A549 (cell line): ENCODE measurements around the gene TMEM106C.

Experiments
- CHD4 ChIP-seq: fragments of 200-600 bp; sonication (generic); IDR thresholded peaks from 2 replicates; pipeline ENCODE4 v1.6.1; 2016; ENCODE audit warnings: antibody characterized with exemption, mild to moderate bottlenecking, borderline replicate concordance
- CTCF ChIP-seq: fragments of >200 bp; sonication (Bioruptor Twin); formaldehyde crosslinking; IDR thresholded peaks from 3 replicates; pipeline ENCODE4 v1.5.1; 2016
- HDAC2 ChIP-seq: fragments of 200-600 bp; sonication (generic); IDR thresholded peaks from 2 replicates; pipeline ENCODE4 v1.6.1; 2016
- HOXB13 ChIP-seq: fragments of 250-450 bp; sonication (Bioruptor Pico); IDR thresholded peaks from 2 replicates; pipeline ENCODE4 v1.5.0; 2020; ENCODE audit warnings: low read depth, mild to moderate bottlenecking, moderate library complexity
- MYC ChIP-seq: IDR thresholded peaks from 2 replicates; pipeline ENCODE4 v1.6.1; 2012; ENCODE audit warnings: mild to moderate bottlenecking, inconsistent platforms, low read length, improper control_type of control experiment, borderline replicate concordance
- RAD21 ChIP-seq, 2 experiments: fragments of >200 bp in 1 of 2; sonication (Bioruptor Twin) in 1 of 2; formaldehyde crosslinking in 1 of 2; IDR thresholded peaks in 1 of 2; conservative IDR thresholded peaks in 1 of 2; 2 replicates in 1 of 2; 3 replicates in 1 of 2; pipeline ENCODE4 v1.6.1; 2012 to 2018; ENCODE audit warnings: inconsistent platforms in 1 of 2
- RFX5 ChIP-seq: fragments of 450-650 bp; IDR thresholded peaks from 2 replicates; pipeline ENCODE4 v1.7.1; 2014; ENCODE audit warnings: antibody characterized with exemption, mild to moderate bottlenecking, moderate library complexity
- SMC3 ChIP-seq: fragments of >200 bp; sonication (Bioruptor Twin); formaldehyde crosslinking; IDR thresholded peaks from 3 replicates; pipeline ENCODE4 v1.6.1; 2018; ENCODE audit warnings: inconsistent platforms

- TF ChIP-seq CHD4 (no peak), CTCF (no peak), RFX5 (no peak), SMC3 (no peak), HDAC2 (no peak), MYC (no peak), HOXB13 (CRISPR knock-in tag) (no peak), RAD21 (conservative IDR thresholded peaks at IDR 0.05 in 1 of 2, IDR thresholded peaks at IDR 0.05 in 1 of 2) (no peak)
Measured at GRCh38 chr12:47964106-47964728, 821 bp downstream of the TMEM106C start.
